Stimulated activated CD4-positive, alpha-beta T cell treated with anti-CD3 and anti-CD28 coated beads, Interleukin-1b, Interleukin-23, amount 100 ng/mL, for 4 hours (primary cell): ENCODE results near the gene PIP5K1A.
"Not testable (repeated sequence)": the region's sequence is repeated elsewhere in the genome, so short reads cannot be mapped to it uniquely, and the experiment has no call there.

Source experiments
- DNase-seq, 2 donors: peaks; one replicate each; pipeline ENCODE4 v3.0.0-alpha.2; 2020; ENCODE audit warnings: low read depth in 2 of 2

The PIP5K1A gene

GRCh38 chr1:151254217-151255213, 56.2 kb downstream of the PIP5K1A start, which contains the start of gene PSMD4:
PSMD4 (plus strand) TSS chr1:151254734; CDS start chr1:151254783, 49 bp downstream.
- DNase-seq: peak; percentile 84 to 88

GRCh38 chr1:151255381-151255780, 57.0 kb downstream of the PIP5K1A start:
- no peak for DNase-seq

- no peak for DNase-seq
Observed at GRCh38 chr1:151259351-151259750, 61.0 kb downstream of the PIP5K1A start.

GRCh38 chr1:151265446-151266236, 67.3 kb downstream of the PIP5K1A start:
- DNase-seq: no peak

GRCh38 chr1:151266315-151266714, 68.0 kb downstream of the PIP5K1A start:
- DNase-seq: no peak

- no peak for DNase-seq
Observed at GRCh38 chr1:151266821-151267220, 68.5 kb downstream of the PIP5K1A start.

GRCh38 chr1:151267760-151268159, 69.4 kb downstream of the PIP5K1A start:
- no peak for DNase-seq

- no peak for DNase-seq
Observed at GRCh38 chr1:151273924-151274466, 75.6 kb downstream of the PIP5K1A start.

GRCh38 chr1:151275341-151275740, 77.0 kb downstream of the PIP5K1A start:
- DNase-seq: not testable (repeated sequence)

- no peak for DNase-seq
Observed at GRCh38 chr1:151277249-151277648, 78.9 kb downstream of the PIP5K1A start.

GRCh38 chr1:151281225-151281968, 83.0 kb downstream of the PIP5K1A start:
- peak; percentile 94 to 95 for DNase-seq

GRCh38 chr1:151281969-151282882, 83.9 kb downstream of the PIP5K1A start, which contains the start of gene ZNF687:
ZNF687 (plus strand) TSS chr1:151282299; CDS start chr1:151286292, 3,993 bp downstream.
- peak; percentile 92 to 95 for DNase-seq

GRCh38 chr1:151282883-151283725, 84.8 kb downstream of the PIP5K1A start:
- no peak for DNase-seq

GRCh38 chr1:151284013-151284577, 85.7 kb downstream of the PIP5K1A start:
- DNase-seq: no peak

GRCh38 chr1:151286619-151287340, 88.4 kb downstream of the PIP5K1A start:
- DNase-seq: no peak

GRCh38 chr1:151287341-151287699, 89.0 kb downstream of the PIP5K1A start:
- no peak for DNase-seq

- DNase-seq: no peak
Observed at GRCh38 chr1:151287767-151288500, 89.6 kb downstream of the PIP5K1A start.

GRCh38 chr1:151288502-151288901, 90.2 kb downstream of the PIP5K1A start:
- no peak for DNase-seq
